HepG2 (cell line): ENCODE results near the gene ERVH48-1. TPM values are rescaled to one million over a fixed set of nuclear protein-coding genes. Genes with fewer than 3 reads are reported as not detected.

Experiments
- HES4 ChIP-seq: sonication (generic); formaldehyde crosslinking; IDR thresholded peaks from 2 replicates; pipeline ENCODE4 v1.9.0; 2021; ENCODE audit warnings: mild to moderate bottlenecking, missing genetic modification reagents, borderline replicate concordance
- HMGA1 ChIP-seq: sonication (generic); formaldehyde crosslinking; conservative IDR thresholded peaks from 2 replicates; pipeline ENCODE4 v1.4.0; 2020; ENCODE audit warnings: missing genetic modification reagents
- NFIC ChIP-seq: IDR thresholded peaks from 2 replicates; pipeline ENCODE4 v1.6.1; 2012; ENCODE audit warnings: mild to moderate bottlenecking, low read length, inconsistent platforms
- PLRG1 ChIP-seq: fragments of 450-650 bp; conservative IDR thresholded peaks from 2 replicates; pipeline ENCODE4 v1.6.1; 2016
- STAG1 ChIP-seq: sonication (generic); formaldehyde crosslinking; IDR thresholded peaks from 2 replicates; pipeline ENCODE4 v1.4.0; 2020; ENCODE audit warnings: missing genetic modification reagents
- ZBTB21 ChIP-seq: sonication (generic); formaldehyde crosslinking; IDR thresholded peaks from 2 replicates; pipeline ENCODE4 v1.4.0; 2020; ENCODE audit warnings: missing genetic modification reagents
- ZFP36 ChIP-seq: fragments of 150-350 bp; IDR thresholded peaks from 2 replicates; pipeline ENCODE4 v1.6.1; 2018; ENCODE audit warnings: borderline replicate concordance, low read length, low read depth; ENCODE audit not compliant: partially characterized antibody
- ZFY ChIP-seq: sonication (generic); formaldehyde crosslinking; IDR thresholded peaks from 2 replicates; pipeline ENCODE4 v1.4.0; 2020; ENCODE audit warnings: missing genetic modification reagents
- ZNF720 ChIP-seq: sonication (generic); formaldehyde crosslinking; IDR thresholded peaks from 2 replicates; pipeline ENCODE4 v1.4.0; 2020; ENCODE audit warnings: missing genetic modification reagents
- ZNF816 ChIP-seq: sonication (generic); formaldehyde crosslinking; IDR thresholded peaks from 2 replicates; pipeline ENCODE4 v1.8.0; 2022; ENCODE audit warnings: missing genetic modification reagents, mild to moderate bottlenecking, borderline replicate concordance
- polyA plus RNA-seq, 8 experiments: library from polyadenylated mRNA; depleted of rRNA in 3 of 8; stranded (reverse) in 7 of 8; unstranded in 1 of 8; fragments of >200 nt; fragmentation: Illumina TruSeq in 4 of 8; extraction: Trizol in 4 of 8; gene quantifications; 2 replicates each; pipeline versions ENCODE4 v1.2.1 to v1.2.3, GENCODE V29; 2011 to 2016; ENCODE audit warnings: low read depth in 4 of 8, missing spikeins in 1 of 8, mixed read lengths in 1 of 8; ENCODE audit not compliant: insufficient read depth in 1 of 8
- total RNA-seq, 5 experiments: library from RNA; depleted of rRNA; stranded (reverse); fragments of >200 nt; fragmentation: Illumina TruSeq; extraction: Trizol; gene quantifications; 2 replicates each; pipeline ENCODE4 v1.2.3, GENCODE V29; 2016; ENCODE audit warnings: low read depth in 1 of 5
- TF ChIP-seq, protein P1 (sequence below): sonication (generic); formaldehyde crosslinking; IDR thresholded peaks from 2 replicates; pipeline ENCODE4 v1.5.1; 2020; ENCODE audit warnings: mild to moderate bottlenecking, missing genetic modification reagents, moderate library complexity
- TF ChIP-seq, protein P2 (sequence below): sonication (generic); formaldehyde crosslinking; IDR thresholded peaks from 2 replicates; pipeline ENCODE4 v1.8.0; 2022; ENCODE audit warnings: low read depth, missing genetic modification reagents
- TF ChIP-seq, protein P3 (sequence below): sonication (generic); formaldehyde crosslinking; IDR thresholded peaks from 2 replicates; pipeline ENCODE4 v1.4.0; 2020; ENCODE audit warnings: low read depth, mild to moderate bottlenecking, missing genetic modification reagents
- TF ChIP-seq, protein P4 (sequence below): sonication (generic); formaldehyde crosslinking; IDR thresholded peaks from 2 replicates; pipeline ENCODE4 v1.8.1; 2023; ENCODE audit warnings: mild to moderate bottlenecking, moderate library complexity, missing genetic modification reagents
- TF ChIP-seq, protein P5 (sequence below): sonication (generic); formaldehyde crosslinking; IDR thresholded peaks from 2 replicates; pipeline ENCODE4 v1.5.0; 2020; ENCODE audit warnings: mild to moderate bottlenecking, missing genetic modification reagents
- TF ChIP-seq, protein P6 (sequence below), 2 experiments: sonication (generic) in 1 of 2; formaldehyde crosslinking in 1 of 2; IDR thresholded peaks; 2 replicates each; pipeline versions ENCODE4 v1.4.0 to v1.6.1; 2018 to 2020; ENCODE audit warnings: missing genetic modification reagents in 2 of 2, borderline replicate concordance in 1 of 2, low read depth in 1 of 2, mild to moderate bottlenecking in 1 of 2, missing biosample characterization in 1 of 2

Gene ERVH48-1
- total and polyA plus RNA-seq, 2 of the 13 experiments (the other 11 are each of a cell fraction or from before 2014, with no cell fraction given): 1.8 TPM; not detected in 1

DNA sequence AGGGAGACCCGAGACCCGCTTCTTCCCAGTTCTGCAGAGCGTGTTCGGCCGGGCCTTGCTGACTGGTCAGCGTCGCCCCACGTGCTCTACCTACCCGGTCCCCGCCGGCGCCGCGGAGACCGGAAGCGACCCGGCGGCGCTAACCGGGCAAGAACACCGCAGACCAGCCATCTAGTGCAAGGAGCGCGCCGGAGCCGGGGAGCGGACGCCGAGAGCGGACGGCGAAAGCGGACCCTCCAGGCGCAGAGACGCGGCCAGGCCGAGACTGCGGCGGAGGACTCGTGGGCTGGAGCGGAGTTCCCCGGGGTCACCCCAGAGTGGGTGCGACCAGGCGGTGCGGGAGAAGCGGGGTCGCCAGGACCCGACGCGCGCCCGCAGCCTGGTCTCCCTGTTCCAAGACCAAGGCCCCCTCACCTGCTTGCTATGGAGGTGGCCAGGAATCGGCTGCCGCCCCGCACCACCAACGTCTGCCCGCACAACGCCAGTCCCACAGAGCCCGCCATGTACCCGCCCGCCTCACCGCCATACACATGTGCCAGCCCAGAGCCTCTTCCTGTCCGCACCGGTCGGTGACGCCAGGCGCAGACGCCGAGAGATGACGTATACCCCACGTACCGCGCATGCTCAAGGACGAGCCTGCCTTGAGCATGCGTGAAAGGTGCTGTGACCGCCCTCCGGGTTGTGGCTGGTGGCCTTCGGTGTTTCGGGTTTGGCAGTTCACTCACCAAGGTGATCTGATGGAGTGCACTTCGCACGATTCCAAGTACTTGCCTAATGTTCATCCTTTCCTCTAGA, 46.2 kb downstream of the ERVH48-1 start, which contains the start of gene WDR4 (continued):
- TF ChIP-seq, protein P1, sequence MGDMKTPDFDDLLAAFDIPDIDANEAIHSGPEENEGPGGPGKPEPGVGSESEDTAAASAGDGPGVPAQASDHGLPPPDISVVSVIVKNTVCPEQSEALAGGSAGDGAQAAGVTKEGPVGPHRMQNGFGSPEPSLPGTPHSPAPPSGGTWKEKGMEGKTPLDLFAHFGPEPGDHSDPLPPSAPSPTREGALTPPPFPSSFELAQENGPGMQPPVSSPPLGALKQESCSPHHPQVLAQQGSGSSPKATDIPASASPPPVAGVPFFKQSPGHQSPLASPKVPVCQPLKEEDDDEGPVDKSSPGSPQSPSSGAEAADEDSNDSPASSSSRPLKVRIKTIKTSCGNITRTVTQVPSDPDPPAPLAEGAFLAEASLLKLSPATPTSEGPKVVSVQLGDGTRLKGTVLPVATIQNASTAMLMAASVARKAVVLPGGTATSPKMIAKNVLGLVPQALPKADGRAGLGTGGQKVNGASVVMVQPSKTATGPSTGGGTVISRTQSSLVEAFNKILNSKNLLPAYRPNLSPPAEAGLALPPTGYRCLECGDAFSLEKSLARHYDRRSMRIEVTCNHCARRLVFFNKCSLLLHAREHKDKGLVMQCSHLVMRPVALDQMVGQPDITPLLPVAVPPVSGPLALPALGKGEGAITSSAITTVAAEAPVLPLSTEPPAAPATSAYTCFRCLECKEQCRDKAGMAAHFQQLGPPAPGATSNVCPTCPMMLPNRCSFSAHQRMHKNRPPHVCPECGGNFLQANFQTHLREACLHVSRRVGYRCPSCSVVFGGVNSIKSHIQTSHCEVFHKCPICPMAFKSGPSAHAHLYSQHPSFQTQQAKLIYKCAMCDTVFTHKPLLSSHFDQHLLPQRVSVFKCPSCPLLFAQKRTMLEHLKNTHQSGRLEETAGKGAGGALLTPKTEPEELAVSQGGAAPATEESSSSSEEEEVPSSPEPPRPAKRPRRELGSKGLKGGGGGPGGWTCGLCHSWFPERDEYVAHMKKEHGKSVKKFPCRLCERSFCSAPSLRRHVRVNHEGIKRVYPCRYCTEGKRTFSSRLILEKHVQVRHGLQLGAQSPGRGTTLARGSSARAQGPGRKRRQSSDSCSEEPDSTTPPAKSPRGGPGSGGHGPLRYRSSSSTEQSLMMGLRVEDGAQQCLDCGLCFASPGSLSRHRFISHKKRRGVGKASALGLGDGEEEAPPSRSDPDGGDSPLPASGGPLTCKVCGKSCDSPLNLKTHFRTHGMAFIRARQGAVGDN (CRISPR knock-in tag): peak; percentile 93
- TF ChIP-seq, protein P2, sequence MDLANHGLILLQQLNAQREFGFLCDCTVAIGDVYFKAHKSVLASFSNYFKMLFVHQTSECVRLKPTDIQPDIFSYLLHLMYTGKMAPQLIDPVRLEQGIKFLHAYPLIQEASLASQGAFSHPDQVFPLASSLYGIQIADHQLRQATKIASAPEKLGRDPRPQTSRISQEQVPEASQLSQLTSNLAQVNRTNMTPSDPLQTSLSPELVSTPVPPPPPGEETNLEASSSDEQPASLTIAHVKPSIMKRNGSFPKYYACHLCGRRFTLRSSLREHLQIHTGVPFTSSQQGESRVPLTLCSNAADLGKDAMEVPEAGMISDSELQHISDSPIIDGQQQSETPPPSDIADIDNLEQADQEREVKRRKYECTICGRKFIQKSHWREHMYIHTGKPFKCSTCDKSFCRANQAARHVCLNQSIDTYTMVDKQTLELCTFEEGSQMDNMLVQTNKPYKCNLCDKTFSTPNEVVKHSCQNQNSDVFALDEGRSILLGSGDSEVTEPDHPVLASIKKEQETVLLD: peak; percentile 84
- TF ChIP-seq, protein P3, sequence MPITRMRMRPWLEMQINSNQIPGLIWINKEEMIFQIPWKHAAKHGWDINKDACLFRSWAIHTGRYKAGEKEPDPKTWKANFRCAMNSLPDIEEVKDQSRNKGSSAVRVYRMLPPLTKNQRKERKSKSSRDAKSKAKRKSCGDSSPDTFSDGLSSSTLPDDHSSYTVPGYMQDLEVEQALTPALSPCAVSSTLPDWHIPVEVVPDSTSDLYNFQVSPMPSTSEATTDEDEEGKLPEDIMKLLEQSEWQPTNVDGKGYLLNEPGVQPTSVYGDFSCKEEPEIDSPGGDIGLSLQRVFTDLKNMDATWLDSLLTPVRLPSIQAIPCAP (CRISPR knock-in tag): no peak
- TF ChIP-seq PLRG1 (no peak), HES4 (CRISPR knock-in tag) (peak; percentile 44; the same call in 1 of the 2 replicates), HMGA1 (CRISPR knock-in tag) (no peak), STAG1 (CRISPR knock-in tag) (no peak; the same call in none of the 2 replicates), ZNF816 (CRISPR knock-in tag) (no peak; the same call in 1 of the 2 replicates), ZFY (CRISPR knock-in tag) (peak; percentile 68), ZBTB21 (CRISPR knock-in tag) (no peak; the same call in 1 of the 2 replicates), ZNF720 (CRISPR knock-in tag) (no peak), ZFP36 (no peak), NFIC (no peak)
- TF ChIP-seq, protein P4, sequence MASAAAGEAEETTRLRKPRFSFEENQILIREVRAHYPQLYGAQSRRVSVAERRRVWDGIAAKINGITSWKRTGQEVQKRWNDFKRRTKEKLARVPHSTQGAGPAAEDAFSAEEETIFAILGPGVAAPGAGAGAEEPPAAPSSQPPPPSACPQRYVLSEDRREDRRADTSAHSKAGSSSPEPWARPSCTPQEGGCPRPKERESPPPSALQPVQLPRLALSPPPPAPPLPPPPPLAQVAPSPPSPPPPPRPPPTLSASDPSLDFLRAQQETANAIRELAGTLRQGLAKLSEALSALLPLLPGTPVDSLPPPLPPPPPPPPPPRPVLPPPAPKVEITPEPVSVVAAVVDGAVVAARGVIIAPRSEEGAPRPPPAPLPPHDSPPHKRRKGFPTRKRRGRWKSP: peak; percentile 95
- TF ChIP-seq, protein P5, sequence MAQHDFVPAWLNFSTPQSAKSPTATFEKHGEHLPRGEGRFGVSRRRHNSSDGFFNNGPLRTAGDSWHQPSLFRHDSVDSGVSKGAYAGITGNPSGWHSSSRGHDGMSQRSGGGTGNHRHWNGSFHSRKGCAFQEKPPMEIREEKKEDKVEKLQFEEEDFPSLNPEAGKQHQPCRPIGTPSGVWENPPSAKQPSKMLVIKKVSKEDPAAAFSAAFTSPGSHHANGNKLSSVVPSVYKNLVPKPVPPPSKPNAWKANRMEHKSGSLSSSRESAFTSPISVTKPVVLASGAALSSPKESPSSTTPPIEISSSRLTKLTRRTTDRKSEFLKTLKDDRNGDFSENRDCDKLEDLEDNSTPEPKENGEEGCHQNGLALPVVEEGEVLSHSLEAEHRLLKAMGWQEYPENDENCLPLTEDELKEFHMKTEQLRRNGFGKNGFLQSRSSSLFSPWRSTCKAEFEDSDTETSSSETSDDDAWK (CRISPR knock-in tag): no peak
- TF ChIP-seq, protein P6, sequence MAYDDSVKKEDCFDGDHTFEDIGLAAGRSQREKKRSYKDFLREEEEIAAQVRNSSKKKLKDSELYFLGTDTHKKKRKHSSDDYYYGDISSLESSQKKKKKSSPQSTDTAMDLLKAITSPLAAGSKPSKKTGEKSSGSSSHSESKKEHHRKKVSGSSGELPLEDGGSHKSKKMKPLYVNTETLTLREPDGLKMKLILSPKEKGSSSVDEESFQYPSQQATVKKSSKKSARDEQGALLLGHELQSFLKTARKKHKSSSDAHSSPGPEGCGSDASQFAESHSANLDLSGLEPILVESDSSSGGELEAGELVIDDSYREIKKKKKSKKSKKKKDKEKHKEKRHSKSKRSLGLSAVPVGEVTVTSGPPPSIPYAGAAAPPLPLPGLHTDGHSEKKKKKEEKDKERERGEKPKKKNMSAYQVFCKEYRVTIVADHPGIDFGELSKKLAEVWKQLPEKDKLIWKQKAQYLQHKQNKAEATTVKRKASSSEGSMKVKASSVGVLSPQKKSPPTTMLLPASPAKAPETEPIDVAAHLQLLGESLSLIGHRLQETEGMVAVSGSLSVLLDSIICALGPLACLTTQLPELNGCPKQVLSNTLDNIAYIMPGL (CRISPR knock-in tag; IDR thresholded peaks at IDR 0.05; ENCODE audit: borderline replicate concordance in 1 of 2, low read depth in 1 of 2): peak; percentile 65
